Ectodermal cell (in vitro differentiated cells): ENCODE measurements around the gene PKMYT1.

Experiments
- H3K27ac ChIP-seq: 2 replicates; pipeline ENCODE4 v1.7.0; 2013; ENCODE audit warnings: mild to moderate bottlenecking, low read depth, low read length; ENCODE audit not compliant: insufficient read depth, poor library complexity, severe bottlenecking
- H3K27me3 ChIP-seq: 2 replicates; pipeline ENCODE4 v1.7.0; 2013; ENCODE audit warnings: mild to moderate bottlenecking, low read length; ENCODE audit not compliant: insufficient read depth, control insufficient read depth, poor library complexity, severe bottlenecking
- H3K36me3 ChIP-seq: one replicate; pipeline ENCODE4 v1.7.0; 2013; ENCODE audit warnings: low read length; ENCODE audit not compliant: control insufficient read depth, insufficient read depth
- H3K4me1 ChIP-seq: one replicate; pipeline ENCODE4 v1.7.0; 2013; ENCODE audit warnings: low read length; ENCODE audit not compliant: control insufficient read depth, insufficient read depth
- H3K4me3 ChIP-seq: 2 replicates; pipeline ENCODE4 v1.7.0; 2013; ENCODE audit warnings: low read depth, low read length, control low read depth; ENCODE audit not compliant: insufficient read depth
- H3K9me3 ChIP-seq: 2 replicates; pipeline ENCODE4 v1.7.0; 2013; ENCODE audit warnings: mild to moderate bottlenecking, low read length, moderate library complexity; ENCODE audit not compliant: control insufficient read depth
- WGBS, 2 experiments: methylation state at CpG; one replicate each; pipeline ENCODE4 v1.1.7; 2013; ENCODE audit warnings: missing lambda C conversion rate in 2 of 2; 5-methylcytosine and 5-hydroxymethylcytosine counted together

PKMYT1 gene

GRCh38 chr16:2999929-3000328 is 19.7 kb upstream of the PKMYT1 start:
- 93% methylated on average over 6 of the region's 6 CpGs for WGBS, 2 experiments
- Histone ChIP-seq H3K36me3 (no peaks in the 10 kb centered on the region), H3K4me1 (peaks cover 3% of the 10 kb centered on the region), H3K4me3 (no peak overlapping the region), H3K9me3 (no peaks in the 10 kb centered on the region), H3K27ac (no peak overlapping the region), H3K27me3 (peaks cover 4% of the 10 kb centered on the region)

GRCh38 chr16:2996298-2996697 is 16.1 kb upstream of the PKMYT1 start:
- 83 to 91% methylated on average over 13 of the region's 13 CpGs for WGBS, 2 experiments

GRCh38 chr16:2992383-2993081 is 12.3 kb upstream of the PKMYT1 start:
- Histone ChIP-seq H3K36me3 (no peaks in the 10 kb centered on the region), H3K4me3 (no peak overlapping the region), H3K27me3 (no peaks in the 10 kb centered on the region), H3K9me3 (no peaks in the 10 kb centered on the region), H3K4me1 (peaks cover 16% of the 10 kb centered on the region), H3K27ac (no peak overlapping the region)
- 93 to 94% methylated on average over 14 of the region's 14 CpGs for WGBS, 2 experiments

More at GRCh38 chr16:2996298-2996697, 16.1 kb upstream of the PKMYT1 start:
- Histone ChIP-seq H3K4me3 (no peak overlapping the region), H3K9me3 (no peaks in the 10 kb centered on the region), H3K36me3 (no peaks in the 10 kb centered on the region), H3K27me3 (no peaks in the 10 kb centered on the region), H3K4me1 (no peaks in the 10 kb centered on the region), H3K27ac (no peak overlapping the region)

- Histone ChIP-seq H3K27me3 (no peaks in the 10 kb centered on the region), H3K27ac (no peak overlapping the region), H3K36me3 (no peaks in the 10 kb centered on the region), H3K4me1 (peaks cover 19% of the 10 kb centered on the region), H3K9me3 (no peaks in the 10 kb centered on the region), H3K4me3 (no peak overlapping the region)
- 89 to 90% methylated on average over 12 of the region's 12 CpGs for WGBS, 2 experiments
Measured at GRCh38 chr16:2991566-2992261, 11.5 kb upstream of the PKMYT1 start.

- Histone ChIP-seq H3K36me3 (no peaks in the 10 kb centered on the region), H3K4me1 (peaks cover 19% of the 10 kb centered on the region), H3K27me3 (no peaks in the 10 kb centered on the region), H3K27ac (no peak overlapping the region), H3K9me3 (no peaks in the 10 kb centered on the region), H3K4me3 (no peak overlapping the region)
- WGBS, 2 experiments, result 76 to 77% methylated on average over 10 of the region's 10 CpGs
Measured at GRCh38 chr16:2990891-2991290, 10.6 kb upstream of the PKMYT1 start.

- 66 to 69% methylated on average over 8 of the region's 8 CpGs for WGBS, 2 experiments
- no peaks in the 10 kb centered on the region for H3K36me3 ChIP-seq
- no peaks in the 10 kb centered on the region for H3K9me3 ChIP-seq
- no peak overlapping the region for H3K4me3 ChIP-seq
- H3K4me1 ChIP-seq, result peaks cover 19% of the 10 kb centered on the region
- no peak overlapping the region for H3K27ac ChIP-seq
- H3K27me3 ChIP-seq, result no peaks in the 10 kb centered on the region
Measured at GRCh38 chr16:2988590-2989099, 8.4 kb upstream of the PKMYT1 start.

GRCh38 chr16:2987833-2988232 is 7.6 kb upstream of the PKMYT1 start:
- H3K36me3 ChIP-seq, result no peaks in the 10 kb centered on the region
- H3K27me3 ChIP-seq, result no peaks in the 10 kb centered on the region
- 60 to 70% methylated on average over 8 of the region's 8 CpGs for WGBS, 2 experiments
- peaks cover 19% of the 10 kb centered on the region for H3K4me1 ChIP-seq
- no peak overlapping the region for H3K27ac ChIP-seq
- H3K9me3 ChIP-seq, result no peaks in the 10 kb centered on the region
- H3K4me3 ChIP-seq, result no peak overlapping the region

- Histone ChIP-seq H3K36me3 (no peaks in the 10 kb centered on the region), H3K9me3 (no peaks in the 10 kb centered on the region), H3K4me1 (peaks cover 19% of the 10 kb centered on the region), H3K27me3 (no peaks in the 10 kb centered on the region), H3K27ac (no peak overlapping the region), H3K4me3 (no peak overlapping the region)
- WGBS, 2 experiments, result 88 to 89% methylated on average over 9 of the region's 9 CpGs
Measured at GRCh38 chr16:2987286-2987685, 7.0 kb upstream of the PKMYT1 start.

- no peak overlapping the region for H3K27ac ChIP-seq
- H3K36me3 ChIP-seq, result no peaks in the 10 kb centered on the region
- 93 to 94% methylated on average over 17 of the region's 17 CpGs for WGBS, 2 experiments
Measured at GRCh38 chr16:2986623-2987188, 6.5 kb upstream of the PKMYT1 start.

GRCh38 chr16:2985893-2986355 is 5.7 kb upstream of the PKMYT1 start:
- H3K4me1 ChIP-seq, result peaks cover 31% of the 10 kb centered on the region
- no peaks in the 10 kb centered on the region for H3K27me3 ChIP-seq
- H3K4me3 ChIP-seq, result no peak overlapping the region
- H3K36me3 ChIP-seq, result no peaks in the 10 kb centered on the region
- WGBS, 2 experiments, result 90 to 91% methylated on average over 15 of the region's 15 CpGs
- no peak overlapping the region for H3K27ac ChIP-seq
- no peaks in the 10 kb centered on the region for H3K9me3 ChIP-seq

More at GRCh38 chr16:2986623-2987188, 6.5 kb upstream of the PKMYT1 start:
- Histone ChIP-seq H3K27me3 (no peaks in the 10 kb centered on the region), H3K9me3 (no peaks in the 10 kb centered on the region), H3K4me1 (peaks cover 24% of the 10 kb centered on the region), H3K4me3 (no peak overlapping the region)
